Endothelial cell of hepatic sinusoid (primary cell): ENCODE data around the gene RPTOR.

ENCODE experiments used
- in situ Hi-C: cut with HindIII; loops from 2 replicates; pipeline ENCODE4 v1.10.0; 2017; ENCODE audit warnings: low sequenced_read_pairs

The RPTOR gene

GRCh38 chr17:80978499-80979497 is 434.2 kb downstream of the RPTOR start:
- in situ Hi-C loops, result no loop called here

- in situ Hi-C loops, result no loop called here
Measured at GRCh38 chr17:80979547-80980378, 435.1 kb downstream of the RPTOR start.

GRCh38 chr17:80980397-80981061 is 435.9 kb downstream of the RPTOR start:
- in situ Hi-C loops, result no loop called here

- in situ Hi-C loops, result no loop called here
Measured at GRCh38 chr17:80981062-80981902, 436.6 kb downstream of the RPTOR start.

- in situ Hi-C loops, result no loop called here
Measured at GRCh38 chr17:80981929-80982425, 437.3 kb downstream of the RPTOR start.

GRCh38 chr17:80982426-80982974 is 437.9 kb downstream of the RPTOR start:
- in situ Hi-C loops, result no loop called here

GRCh38 chr17:80983545-80983944 is 438.9 kb downstream of the RPTOR start:
- in situ Hi-C loops, result no loop called here

GRCh38 chr17:80984749-80985148 is 440.1 kb downstream of the RPTOR start:
- in situ Hi-C loops, result loop anchor here (5.0 kb wide), 1 partner anchor 57 kb away; no protein-coding TSS in a partner anchor

- in situ Hi-C loops, result loop anchor here (5.0 kb wide), 1 partner anchor 59 kb away; no protein-coding TSS in a partner anchor
Measured at GRCh38 chr17:80986046-80986445, 441.4 kb downstream of the RPTOR start.

GRCh38 chr17:80986816-80987475 is 442.3 kb downstream of the RPTOR start:
- in situ Hi-C loops, result loop anchor here (5.0 kb wide), 1 partner anchor 60 kb away; no protein-coding TSS in a partner anchor

- in situ Hi-C loops, result loop anchor here (5.0 kb wide), 1 partner anchor 61 kb away; no protein-coding TSS in a partner anchor
Measured at GRCh38 chr17:80987941-80988461, 443.4 kb downstream of the RPTOR start.

- in situ Hi-C loops, result loop anchor here (5.0 kb wide), 1 partner anchor 62 kb away; no protein-coding TSS in a partner anchor
Measured at GRCh38 chr17:80989586-80989913, 444.9 kb downstream of the RPTOR start.

GRCh38 chr17:80990921-80991644 is 446.4 kb downstream of the RPTOR start:
- in situ Hi-C loops, result no loop called here

- in situ Hi-C loops, result no loop called here
Measured at GRCh38 chr17:80991645-80992076, 447.0 kb downstream of the RPTOR start, which contains the start of gene CHMP6. CHMP6 (plus strand) TSS chr17:80991841; CDS start chr17:80991919, 78 bp downstream.

GRCh38 chr17:80992077-80992947 is 447.7 kb downstream of the RPTOR start:
- in situ Hi-C loops, result no loop called here

GRCh38 chr17:80992948-80993624 is 448.4 kb downstream of the RPTOR start:
- in situ Hi-C loops, result no loop called here
